Neural progenitor cell (in vitro differentiated cells): ENCODE results near the gene SRCIN1. TPM values are rescaled to one million over a fixed set of nuclear protein-coding genes. Genes with fewer than 3 reads are reported as not detected.
"Not testable (repeated sequence)": the region's sequence is repeated elsewhere in the genome, so short reads cannot be mapped to it uniquely, and the experiment has no call there.

Experiments
- DNase-seq: peaks from one replicate; pipeline ENCODE4 v3.0.0-alpha.2; 2016; ENCODE audit warnings: low spot score
- H2AFZ ChIP-seq: fragments of 200-600 bp; sonication (generic); replicated peaks from 2 replicates; pipeline ENCODE4 v1.6.1; 2016; ENCODE audit warnings: antibody characterized with exemption
- H3F3A ChIP-seq: fragments of 200-600 bp; sonication (generic); 2 replicates; pipeline ENCODE4 v1.6.1; 2016; ENCODE audit warnings: antibody characterized with exemption, low read depth
- H3K27ac ChIP-seq: fragments of 200-600 bp; sonication (generic); 2 replicates; pipeline ENCODE4 v1.5.1; 2016; ENCODE audit warnings: mild to moderate bottlenecking
- H3K27me3 ChIP-seq: fragments of 200-600 bp; sonication (generic); 2 replicates; pipeline ENCODE4 v1.6.1; 2016; ENCODE audit warnings: mild to moderate bottlenecking, moderate library complexity
- H3K36me3 ChIP-seq: fragments of 200-600 bp; sonication (generic); 2 replicates; pipeline ENCODE4 v1.5.1; 2016
- H3K4me1 ChIP-seq: fragments of 200-600 bp; sonication (generic); 2 replicates; pipeline ENCODE4 v1.6.1; 2016; ENCODE audit warnings: mixed run types
- H3K4me2 ChIP-seq: fragments of 200-600 bp; sonication (generic); 2 replicates; pipeline ENCODE4 v1.6.1; 2016
- H3K4me3 ChIP-seq: fragments of 200-600 bp; sonication (generic); 2 replicates; pipeline ENCODE4 v1.5.1; 2016
- H3K79me2 ChIP-seq: fragments of 200-600 bp; sonication (generic); 2 replicates; pipeline ENCODE4 v1.6.1; 2016; ENCODE audit warnings: low read depth
- H3K9ac ChIP-seq: fragments of 200-600 bp; sonication (generic); 2 replicates; pipeline ENCODE4 v1.6.1; 2016
- H3K9me3 ChIP-seq: fragments of 200-600 bp; sonication (generic); 2 replicates; pipeline ENCODE4 v1.5.1; 2016; ENCODE audit warnings: low read depth
- H4K20me1 ChIP-seq: fragments of 200-600 bp; sonication (generic); 2 replicates; pipeline ENCODE4 v1.6.1; 2016; ENCODE audit warnings: low read depth
- H3K27ac Mint-ChIP-seq: 3 replicates; pipeline ENCODE4 v1.8.0; 2021; ENCODE audit warnings: mixed read lengths
- H3K27me3 Mint-ChIP-seq: 2 replicates; pipeline ENCODE4 v1.8.0; 2022; ENCODE audit warnings: low read depth, mild to moderate bottlenecking, inconsistent platforms, moderate library complexity, mixed read lengths; ENCODE audit not compliant: insufficient read depth
- H3K36me3 Mint-ChIP-seq: 3 replicates; pipeline ENCODE4 v1.8.0; 2021; ENCODE audit warnings: mixed read lengths
- H3K4me1 Mint-ChIP-seq: 3 replicates; pipeline ENCODE4 v1.8.0; 2021; ENCODE audit warnings: mixed read lengths
- H3K4me3 Mint-ChIP-seq: 3 replicates; pipeline ENCODE4 v1.8.0; 2021; ENCODE audit warnings: mild to moderate bottlenecking, moderate library complexity, mixed read lengths
- H3K9me3 Mint-ChIP-seq: 3 replicates; pipeline ENCODE4 v1.8.0; 2020; ENCODE audit warnings: mixed read lengths
- CTCF ChIP-seq: fragments of 200-600 bp; sonication (generic); IDR thresholded peaks from 2 replicates; pipeline ENCODE4 v1.5.1; 2017; ENCODE audit warnings: antibody characterized with exemption, mild to moderate bottlenecking
- EZH2 ChIP-seq: fragments of 200-600 bp; sonication (generic); IDR thresholded peaks from 2 replicates; pipeline ENCODE4 v1.6.1; 2017; ENCODE audit warnings: antibody characterized with exemption, mild to moderate bottlenecking, moderate library complexity
- EZH2phosphoT487 ChIP-seq: fragments of 200-600 bp; sonication (generic); IDR thresholded peaks from 2 replicates; pipeline ENCODE4 v1.6.1; 2017; ENCODE audit warnings: antibody characterized with exemption
- total RNA-seq: library from RNA; depleted of rRNA; stranded (reverse); fragments of >200 nt; gene quantifications from 2 replicates; pipeline ENCODE4 v1.2.3, GENCODE V29; 2015; ENCODE audit warnings: low replicate concordance

The SRCIN1 gene
- total RNA-seq, 1 donor from 2014 or later, result 3.8 TPM

- Histone ChIP-seq H4K20me1 (no peaks in the 10 kb centered on the region), H3K9me3 (no peaks in the 10 kb centered on the region), H3K4me1 (no peaks in the 10 kb centered on the region), H3K4me3 (no peak overlapping the region), H3F3A (no peaks in the 10 kb centered on the region), H2AFZ (peak overlapping the region; percentile 57), H3K36me3 (no peaks in the 10 kb centered on the region), H3K79me2 (no peaks in the 10 kb centered on the region), H3K27me3 (no peaks in the 10 kb centered on the region), H3K27ac (no peak overlapping the region), H3K9ac (no peak overlapping the region), H3K4me2 (no peak overlapping the region)
- H3K9me3 Mint-ChIP-seq, result peaks cover 6% of the 10 kb centered on the region
- H3K36me3 Mint-ChIP-seq, result no peaks in the 10 kb centered on the region
- H3K27ac Mint-ChIP-seq, result no peak overlapping the region
- no peak for DNase-seq
- peaks cover 5% of the 10 kb centered on the region for H3K27me3 Mint-ChIP-seq
- no peak for TF ChIP-seq EZH2
- no peak for TF ChIP-seq CTCF
- no peak for TF ChIP-seq EZH2phosphoT487
- H3K4me1 Mint-ChIP-seq, result peaks cover 4% of the 10 kb centered on the region
- no peak overlapping the region for H3K4me3 Mint-ChIP-seq
Measured at GRCh38 chr17:38627957-38628356, 22.2 kb upstream of the SRCIN1 start.

- not testable (repeated sequence) for H3K4me2 ChIP-seq, H3K4me1 Mint-ChIP-seq, DNase-seq, H4K20me1 ChIP-seq, H3K36me3 Mint-ChIP-seq, H2AFZ ChIP-seq, H3K4me3 Mint-ChIP-seq, H3K4me1 ChIP-seq, H3K27ac ChIP-seq, H3K79me2 ChIP-seq, H3K9ac ChIP-seq, H3K4me3 ChIP-seq, H3K27ac Mint-ChIP-seq, H3K36me3 ChIP-seq, H3K9me3 Mint-ChIP-seq, H3K9me3 ChIP-seq, H3F3A ChIP-seq, H3K27me3 Mint-ChIP-seq, H3K27me3 ChIP-seq
Measured at GRCh38 chr17:38626606-38627226, 21.0 kb upstream of the SRCIN1 start.

- H3K36me3 ChIP-seq, result no peaks in the 10 kb centered on the region
- no peak overlapping the region for H2AFZ ChIP-seq
- Mint-ChIP-seq H3K27ac (no peak overlapping the region), H3K27me3 (peaks cover 5% of the 10 kb centered on the region), H3K9me3 (peaks cover 4% of the 10 kb centered on the region), H3K4me3 (no peak overlapping the region), H3K4me1 (peaks cover 4% of the 10 kb centered on the region), H3K36me3 (no peaks in the 10 kb centered on the region)
- TF ChIP-seq EZH2phosphoT487 (no peak), CTCF (no peak), EZH2 (no peak)
- DNase-seq, result no peak
- H3K27me3 ChIP-seq, result no peaks in the 10 kb centered on the region
- H4K20me1 ChIP-seq, result no peaks in the 10 kb centered on the region
- H3K4me3 ChIP-seq, result no peak overlapping the region
- H3F3A ChIP-seq, result no peaks in the 10 kb centered on the region
- H3K4me1 ChIP-seq, result no peaks in the 10 kb centered on the region
- no peaks in the 10 kb centered on the region for H3K79me2 ChIP-seq
- no peak overlapping the region for H3K27ac ChIP-seq
- H3K4me2 ChIP-seq, result no peak overlapping the region
- no peak overlapping the region for H3K9ac ChIP-seq
- H3K9me3 ChIP-seq, result no peaks in the 10 kb centered on the region
Measured at GRCh38 chr17:38625482-38625881, 19.7 kb upstream of the SRCIN1 start.

- H3K4me3 ChIP-seq, H3K9me3 ChIP-seq, H3K4me2 ChIP-seq, H3K4me1 ChIP-seq, H3K27me3 Mint-ChIP-seq, H3F3A ChIP-seq, DNase-seq, H3K4me3 Mint-ChIP-seq, H3K9me3 Mint-ChIP-seq, H3K79me2 ChIP-seq, H4K20me1 ChIP-seq, H3K36me3 ChIP-seq, H3K27ac ChIP-seq, H3K9ac ChIP-seq, H3K4me1 Mint-ChIP-seq, H3K36me3 Mint-ChIP-seq, H2AFZ ChIP-seq, H3K27me3 ChIP-seq: not testable (repeated sequence)
- peak overlapping the region; percentile 10 for H3K27ac Mint-ChIP-seq
Measured at GRCh38 chr17:38624782-38625355, 19.1 kb upstream of the SRCIN1 start.
